ENCODE data around the gene INPP5A. TPM values are rescaled to one million over a fixed set of nuclear protein-coding genes. Genes with fewer than 3 reads are reported as not detected.

INPP5A gene
- total RNA-seq, 3 donors from 2014 or later = 26.6 to 50.6 (median 38.7) TPM

DNA sequence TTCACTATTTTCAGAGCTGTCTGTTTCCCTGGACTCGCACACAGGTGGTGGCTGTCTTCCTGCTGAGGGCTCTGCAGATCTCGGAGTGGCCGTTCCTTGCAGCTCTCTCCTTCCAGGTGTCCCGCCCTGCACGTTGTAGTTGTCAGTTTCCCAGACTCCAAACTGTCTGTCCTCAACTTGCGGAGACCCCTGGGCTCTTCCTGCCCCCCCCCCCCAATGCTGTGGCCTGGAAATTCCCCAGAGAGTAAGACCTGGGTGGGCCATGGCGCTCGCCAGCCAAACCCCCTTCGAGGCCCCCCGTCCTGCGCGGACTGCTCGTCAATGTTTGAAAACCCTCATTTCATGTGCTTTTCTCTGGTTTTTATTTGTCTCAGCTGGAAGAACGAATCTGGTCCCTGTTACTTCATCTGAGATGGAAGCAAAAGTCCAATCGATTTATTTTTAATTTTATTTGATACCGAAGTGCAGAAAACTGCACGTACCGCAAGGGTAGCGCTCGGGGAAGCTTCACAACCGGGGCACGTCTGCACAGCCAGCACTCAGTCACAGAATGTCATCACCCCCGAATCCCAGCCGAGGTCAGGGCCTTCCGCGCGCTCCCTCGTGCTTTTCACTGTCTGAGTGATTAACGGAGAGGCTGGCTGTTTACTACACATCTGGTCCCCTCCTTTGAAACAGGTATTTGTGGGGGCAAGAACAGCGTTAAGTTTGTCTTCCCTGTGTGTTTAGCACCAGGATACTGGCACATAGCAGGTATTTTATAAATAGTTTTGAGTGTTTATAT is 294.8 kb downstream of the INPP5A start:
- DNase-seq (ENCODE audit: low spot score in 2 of 2) = peak in 1 of 2 donors; percentile 37
- Histone ChIP-seq H3K27ac (no peak overlapping the region), H3K36me3 (no peaks in the 10 kb centered on the region), H3K4me3 (no peak overlapping the region), H3K27me3 (peaks cover 10 to 44% of the 10 kb centered on the region in 2 donors), H3K9me3 (no peaks in the 10 kb centered on the region), H3K4me1 (no peaks in the 10 kb centered on the region)
- intact Hi-C loops (cut with DNase I; ENCODE audit: low total_unique reads) = no loop called here
- TF ChIP-seq POLR2AphosphoS5 (IDR thresholded peaks at IDR 0.05) (no peak), POLR2A (IDR thresholded peaks at IDR 0.05) (no peak)
- TF ChIP-seq, protein P1, sequence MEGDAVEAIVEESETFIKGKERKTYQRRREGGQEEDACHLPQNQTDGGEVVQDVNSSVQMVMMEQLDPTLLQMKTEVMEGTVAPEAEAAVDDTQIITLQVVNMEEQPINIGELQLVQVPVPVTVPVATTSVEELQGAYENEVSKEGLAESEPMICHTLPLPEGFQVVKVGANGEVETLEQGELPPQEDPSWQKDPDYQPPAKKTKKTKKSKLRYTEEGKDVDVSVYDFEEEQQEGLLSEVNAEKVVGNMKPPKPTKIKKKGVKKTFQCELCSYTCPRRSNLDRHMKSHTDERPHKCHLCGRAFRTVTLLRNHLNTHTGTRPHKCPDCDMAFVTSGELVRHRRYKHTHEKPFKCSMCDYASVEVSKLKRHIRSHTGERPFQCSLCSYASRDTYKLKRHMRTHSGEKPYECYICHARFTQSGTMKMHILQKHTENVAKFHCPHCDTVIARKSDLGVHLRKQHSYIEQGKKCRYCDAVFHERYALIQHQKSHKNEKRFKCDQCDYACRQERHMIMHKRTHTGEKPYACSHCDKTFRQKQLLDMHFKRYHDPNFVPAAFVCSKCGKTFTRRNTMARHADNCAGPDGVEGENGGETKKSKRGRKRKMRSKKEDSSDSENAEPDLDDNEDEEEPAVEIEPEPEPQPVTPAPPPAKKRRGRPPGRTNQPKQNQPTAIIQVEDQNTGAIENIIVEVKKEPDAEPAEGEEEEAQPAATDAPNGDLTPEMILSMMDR (IDR thresholded peaks at IDR 0.05) = no peak

Other genes with a start within 250 kb of the INPP5A start
- 10 to 100 TPM in 2 of 3 donors, 1 to 10 TPM in 1; 5.6 to 12.8 (median 11.7) TPM for gene STK32C, start 229.8 kb upstream of the INPP5A start, total RNA-seq
- 10 to 100 TPM in 1 of 3 donors, 1 to 10 TPM in 2; 6.2 to 19.3 (median 8.2) TPM for gene LRRC27, start 205.6 kb upstream of the INPP5A start, total RNA-seq
- gene PWWP2B, start 140.6 kb upstream of the INPP5A start, total RNA-seq = 10 to 100 TPM; 10.7 to 15.5 (median 13.4) TPM
- gene NKX6-2, start 248.4 kb downstream of the INPP5A start, total RNA-seq = not detected